OCI-LY7 (cell line): Measurements from ENCODE around the gene MBD1.

ENCODE experiments used
- CTCF ChIP-seq: fragments of 200-600 bp; sonication (generic); conservative IDR thresholded peaks from 2 replicates; pipeline ENCODE4 v1.5.1; 2014; ENCODE audit warnings: mild to moderate bottlenecking, antibody characterized with exemption, low read length, moderate library complexity, mixed read lengths
- EZH2phosphoT487 ChIP-seq: fragments of 200-600 bp; sonication (generic); IDR thresholded peaks from 2 replicates; pipeline ENCODE4 v1.6.1; 2018; ENCODE audit warnings: low read depth, borderline replicate concordance, mild to moderate bottlenecking, mixed run types, antibody characterized with exemption, low read length, moderate library complexity, mixed read lengths

- TF ChIP-seq CTCF (no peak), EZH2phosphoT487 (no peak)
Measured at GRCh38 chr18:50313031-50313607, 31.8 kb upstream of the MBD1 start.
